Spleen (tissue), 11 donors: ENCODE results near the gene YWHAH. TPM values are rescaled to one million over a fixed set of nuclear protein-coding genes. Genes with fewer than 3 reads are reported as not detected.
"Not testable (repeated sequence)": the region's sequence is repeated elsewhere in the genome, so short reads cannot be mapped to it uniquely, and the experiment has no call there.

ENCODE experiments used
- DNase-seq: peaks from one replicate; pipeline ENCODE4 v3.0.0-alpha.2; 2020
- H3K27ac ChIP-seq, 8 donors: fragments of 200-600 bp; sonication (generic) in 7 of 8; 1 replicate in 4 of 8; 2 replicates in 4 of 8; pipeline versions ENCODE4 v1.5.0 to v1.8.0; 2016 to 2021; ENCODE audit warnings: inconsistent platforms in 4 of 8, mild to moderate bottlenecking in 4 of 8, moderate library complexity in 1 of 8
- H3K27me3 ChIP-seq, 7 donors: fragments of 200-600 bp; sonication (generic) in 6 of 7; replicated peaks in 1 of 7; 1 replicate in 4 of 7; 2 replicates in 3 of 7; pipeline versions ENCODE4 v1.5.0 to v1.8.0; 2016 to 2021; ENCODE audit warnings: inconsistent platforms in 3 of 7, mild to moderate bottlenecking in 1 of 7
- H3K36me3 ChIP-seq, 6 donors: fragments of 200-600 bp; sonication (generic) in 5 of 6; 1 replicate in 4 of 6; 2 replicates in 2 of 6; pipeline versions ENCODE4 v1.5.0 to v1.8.0; 2016 to 2021; ENCODE audit warnings: inconsistent platforms in 2 of 6
- H3K4me1 ChIP-seq, 6 donors: fragments of 200-600 bp; sonication (generic) in 5 of 6; 1 replicate in 3 of 6; 2 replicates in 3 of 6; pipeline versions ENCODE4 v1.5.0 to v1.8.0; 2016 to 2021; ENCODE audit warnings: inconsistent platforms in 3 of 6
- H3K4me3 ChIP-seq, 8 donors: fragments of 200-600 bp; sonication (generic) in 7 of 8; 1 replicate in 4 of 8; 2 replicates in 4 of 8; pipeline versions ENCODE4 v1.5.0 to v1.8.0; 2016 to 2021; ENCODE audit warnings: inconsistent platforms in 4 of 8, mild to moderate bottlenecking in 4 of 8, moderate library complexity in 2 of 8
- H3K9me3 ChIP-seq, 8 donors: fragments of 200-600 bp; sonication (generic) in 7 of 8; 1 replicate in 4 of 8; 2 replicates in 4 of 8; pipeline versions ENCODE4 v1.5.0 to v1.8.0; 2016 to 2021; ENCODE audit warnings: inconsistent platforms in 4 of 8
- POLR2A ChIP-seq, 3 donors: fragments of 450-650 bp; IDR thresholded peaks; one replicate each; pipeline ENCODE4 v1.5.1; 2017; ENCODE audit warnings: antibody characterized with exemption in 3 of 3, mild to moderate bottlenecking in 1 of 3
- POLR2AphosphoS5 ChIP-seq, 3 donors: sonication (generic); formaldehyde crosslinking; IDR thresholded peaks; one replicate each; pipeline ENCODE4 v1.5.1; 2017; ENCODE audit warnings: antibody characterized with exemption in 3 of 3
- WGBS, 5 donors: extraction: QIAGEN DNeasy Blood & Tissue Kit in 3 of 5; methylation state at CpG; one replicate each; pipeline versions ENCODE4 v1.1.5 to v1.1.7; 2013 to 2018; 5-methylcytosine and 5-hydroxymethylcytosine counted together
- intact Hi-C: fragments of 100-400 bp; cut with DNase I; formaldehyde crosslinking; loops from one replicate; pipeline ENCODE4 v1.15.0; 2023; ENCODE audit warnings: low total_unique reads
- polyA plus RNA-seq, 3 donors: library from polyadenylated mRNA; stranded (reverse); fragments of 200-250 nt; gene quantifications; one replicate each; pipeline ENCODE4 v1.2.1, GENCODE V29; 2013
- total RNA-seq, 7 donors: library from RNA; depleted of rRNA in 3 of 7; stranded (reverse); fragments of >200 nt in 3 of 7; fragmentation: NEBNext Ultra II Directional in 4 of 7; extraction: Animal tissue kit (Norgen Biotek cat#: 25700) in 4 of 7; gene quantifications; one replicate each; pipeline versions ENCODE4 v1.1.0 to v1.2.1, GENCODE V29; 2016 to 2021
- TF ChIP-seq, protein P1 (sequence below), 11 experiments: fragments of 200-600 bp in 7 of 11; fragments of 450-650 bp in 4 of 11; sonication (generic) in 4 of 11; IDR thresholded peaks in 8 of 11; conservative IDR thresholded peaks in 3 of 11; 1 replicate in 7 of 11; 2 replicates in 4 of 11; pipeline versions ENCODE4 v1.4.0 to v1.8.0; 2016 to 2021; ENCODE audit warnings: antibody characterized with exemption in 11 of 11, inconsistent platforms in 4 of 11, mild to moderate bottlenecking in 1 of 11
- donor health status: healthy with polysubstance abuse.
- donor health status: DM: no; HTN: no; CAD: no; lungs with moderate emphysema.
- donor health status: DM: no; HTN: no; CAD: no.
- donor health status: Bipolar disorder and iron deficiency.
- donor health status: healthy.
- donor health status: DM: no; HTN: no; CAD: no.
- donor health status: DM: yes; HTN: yes; CAD: no.

Gene YWHAH
- total and polyA plus RNA-seq, 10 donors, result 34.2 to 130 (median 83.6) TPM

DNA sequence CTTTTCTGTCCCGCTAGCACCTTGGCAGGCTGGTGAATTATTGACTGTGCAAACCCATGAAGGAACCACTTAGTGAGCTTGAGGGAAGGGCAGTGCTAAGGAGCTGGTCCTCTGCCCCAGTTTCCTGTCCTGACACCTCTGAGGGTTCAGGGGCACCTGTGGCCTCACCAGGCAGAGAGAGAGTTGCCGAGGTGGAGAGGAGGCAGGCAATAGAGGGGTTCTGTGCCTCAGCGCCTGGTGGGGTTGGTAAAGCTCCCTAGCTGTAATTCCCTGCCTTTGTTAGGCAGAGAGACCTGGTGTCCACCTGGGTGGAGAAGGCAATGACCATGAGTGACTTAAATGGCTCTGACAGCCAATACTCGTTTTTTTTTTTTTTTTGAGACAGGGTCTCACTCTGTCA lies 36.3 kb downstream of the YWHAH start:
- Histone ChIP-seq H3K4me3 (no peak overlapping the region), H3K9me3 (no peaks in the 10 kb centered on the region), H3K36me3 (no peaks in the 10 kb centered on the region), H3K4me1 (peaks cover 0 to 12% (median 0%) of the 10 kb centered on the region in 6 donors), H3K27ac (no peak overlapping the region), H3K27me3 (no peaks in the 10 kb centered on the region)
- TF ChIP-seq POLR2AphosphoS5 (IDR thresholded peaks at IDR 0.05) (no peak), POLR2A (IDR thresholded peaks at IDR 0.05) (no peak)
- TF ChIP-seq, protein P1, sequence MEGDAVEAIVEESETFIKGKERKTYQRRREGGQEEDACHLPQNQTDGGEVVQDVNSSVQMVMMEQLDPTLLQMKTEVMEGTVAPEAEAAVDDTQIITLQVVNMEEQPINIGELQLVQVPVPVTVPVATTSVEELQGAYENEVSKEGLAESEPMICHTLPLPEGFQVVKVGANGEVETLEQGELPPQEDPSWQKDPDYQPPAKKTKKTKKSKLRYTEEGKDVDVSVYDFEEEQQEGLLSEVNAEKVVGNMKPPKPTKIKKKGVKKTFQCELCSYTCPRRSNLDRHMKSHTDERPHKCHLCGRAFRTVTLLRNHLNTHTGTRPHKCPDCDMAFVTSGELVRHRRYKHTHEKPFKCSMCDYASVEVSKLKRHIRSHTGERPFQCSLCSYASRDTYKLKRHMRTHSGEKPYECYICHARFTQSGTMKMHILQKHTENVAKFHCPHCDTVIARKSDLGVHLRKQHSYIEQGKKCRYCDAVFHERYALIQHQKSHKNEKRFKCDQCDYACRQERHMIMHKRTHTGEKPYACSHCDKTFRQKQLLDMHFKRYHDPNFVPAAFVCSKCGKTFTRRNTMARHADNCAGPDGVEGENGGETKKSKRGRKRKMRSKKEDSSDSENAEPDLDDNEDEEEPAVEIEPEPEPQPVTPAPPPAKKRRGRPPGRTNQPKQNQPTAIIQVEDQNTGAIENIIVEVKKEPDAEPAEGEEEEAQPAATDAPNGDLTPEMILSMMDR (IDR thresholded peaks at IDR 0.05 in 8 of 11, conservative IDR thresholded peaks at IDR 0.05 in 3 of 11), result no peak
- no peak for DNase-seq
- intact Hi-C loops, result no loop called here
- WGBS, 5 donors, result 58 to 75% (median 70%) methylated on average over 4 of the region's 4 CpGs

GRCh38 chr22:31981976-31982375 lies 37.6 kb downstream of the YWHAH start:
- H3K27me3 ChIP-seq, intact Hi-C loops, H3K4me3 ChIP-seq, H3K27ac ChIP-seq, H3K9me3 ChIP-seq, DNase-seq, H3K36me3 ChIP-seq: not testable (repeated sequence)
- WGBS, 5 donors, result 83 to 95% (median 90%) methylated on average over 8 of the region's 8 CpGs
- H3K4me1 ChIP-seq, result peaks cover 0 to 10% (median 0%) of the 10 kb centered on the region in 6 donors

DNA sequence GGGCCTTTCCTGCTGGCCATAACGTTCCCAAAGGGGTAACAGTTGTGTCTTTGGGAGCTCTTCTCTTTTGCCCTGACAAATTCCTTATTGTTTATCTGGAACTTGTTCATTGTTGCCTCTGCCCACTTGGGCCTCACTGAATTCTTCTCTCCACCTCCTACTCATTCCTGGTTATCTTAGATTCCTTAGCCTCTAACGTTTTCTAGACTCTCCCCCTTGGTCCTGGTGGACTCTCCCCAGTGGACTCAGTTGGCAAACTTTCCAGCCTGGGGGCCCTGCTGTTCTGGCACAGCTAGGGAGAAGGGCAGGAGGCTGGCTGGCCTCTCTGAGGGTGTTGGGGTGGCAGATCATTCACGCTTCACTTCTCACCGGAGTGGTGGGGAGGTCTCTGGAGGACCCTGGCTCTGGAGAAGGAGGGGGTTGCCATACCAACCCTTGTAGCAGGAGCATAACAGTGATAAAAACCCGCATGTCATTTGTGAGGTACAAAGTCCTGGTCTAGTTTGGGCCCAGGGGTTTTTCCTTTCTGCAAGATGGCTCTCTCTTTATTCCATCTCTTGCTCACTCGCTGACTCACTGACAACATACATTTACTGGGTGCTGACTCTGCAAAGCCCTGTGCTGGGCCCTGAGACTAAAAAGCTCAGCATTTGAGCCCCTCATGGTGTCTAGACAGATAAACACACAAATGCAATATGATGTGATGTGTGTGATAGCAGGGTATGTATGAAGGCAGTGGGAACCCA lies 39.7 kb downstream of the YWHAH start:
- no peaks in the 10 kb centered on the region for H3K36me3 ChIP-seq
- no peaks in the 10 kb centered on the region for H3K4me1 ChIP-seq
- H3K9me3 ChIP-seq, result no peaks in the 10 kb centered on the region
- no peak for DNase-seq
- TF ChIP-seq POLR2AphosphoS5 (IDR thresholded peaks at IDR 0.05) (no peak), POLR2A (IDR thresholded peaks at IDR 0.05) (no peak)
- TF ChIP-seq, protein P1 (IDR thresholded peaks at IDR 0.05 in 8 of 11, conservative IDR thresholded peaks at IDR 0.05 in 3 of 11), result no peak
- intact Hi-C loops, result no loop called here
- H3K27me3 ChIP-seq, result peaks cover 0 to 21% (median 0%) of the 10 kb centered on the region in 7 donors
- WGBS, 5 donors, result 60 to 77% (median 72%) methylated on average over 6 of the region's 6 CpGs
- H3K27ac ChIP-seq, result no peak overlapping the region
- H3K4me3 ChIP-seq, result no peak overlapping the region

- Histone ChIP-seq H3K4me1 (no peaks in the 10 kb centered on the region), H3K4me3 (no peak overlapping the region), H3K27me3 (peaks cover 0 to 36% (median 0%) of the 10 kb centered on the region in 7 donors), H3K9me3 (no peaks in the 10 kb centered on the region), H3K36me3 (no peaks in the 10 kb centered on the region), H3K27ac (no peak overlapping the region)
- intact Hi-C loops, result no loop called here
- WGBS, 5 donors, result 50 to 86% (median 73%) methylated on average over 1 of the region's 1 CpG
- no peak for DNase-seq
- TF ChIP-seq, protein P1 (IDR thresholded peaks at IDR 0.05 in 8 of 11, conservative IDR thresholded peaks at IDR 0.05 in 3 of 11), result no peak
- TF ChIP-seq POLR2A (IDR thresholded peaks at IDR 0.05), result no peak
- TF ChIP-seq POLR2AphosphoS5 (IDR thresholded peaks at IDR 0.05), result no peak
Measured at GRCh38 chr22:31987218-31987617, 42.9 kb downstream of the YWHAH start.
